Activated T-helper 1 cell treated with anti-CD3 and anti-CD28 coated beads, Interleukin-2, amount 50 U/mL, for 16 hours (primary cell): ENCODE data around the gene ZMYND10.

Source experiments
- DNase-seq, 2 donors: peaks; one replicate each; pipeline ENCODE4 v3.0.0-alpha.2; 2020; ENCODE audit warnings: low read depth in 1 of 2, low spot score in 1 of 2

ZMYND10 gene

DNA sequence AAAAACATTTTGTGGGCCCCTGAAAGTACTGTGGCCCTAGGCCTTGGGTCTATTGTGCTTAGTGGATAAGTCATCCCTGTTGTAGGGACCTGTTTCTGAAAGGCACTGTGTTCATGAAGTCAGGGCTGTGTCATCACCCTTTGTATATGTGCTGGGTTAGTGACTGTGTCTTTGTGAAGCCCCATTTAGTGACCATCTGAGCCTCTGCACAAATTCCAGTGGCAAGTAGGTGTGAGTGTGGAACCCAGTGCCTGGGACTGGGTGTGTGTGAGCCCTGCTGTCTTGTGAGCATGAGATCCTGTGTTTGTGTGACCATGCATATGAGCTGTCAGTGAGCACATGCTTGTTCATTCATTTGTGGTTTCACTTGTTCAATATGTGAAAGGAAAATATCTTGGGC lies 40.9 kb downstream of the ZMYND10 start:
- no peak for DNase-seq

- DNase-seq, result no peak
Measured at GRCh38 chr3:50303013-50303815, 42.3 kb downstream of the ZMYND10 start, which contains the start of gene HYAL1. Gene HYAL1, minus strand, starts transcription at chr3:50303574. Its CDS starts 618 bp downstream, at chr3:50302956.

GRCh38 chr3:50302095-50303012 lies 43.2 kb downstream of the ZMYND10 start:
- no peak for DNase-seq

DNA sequence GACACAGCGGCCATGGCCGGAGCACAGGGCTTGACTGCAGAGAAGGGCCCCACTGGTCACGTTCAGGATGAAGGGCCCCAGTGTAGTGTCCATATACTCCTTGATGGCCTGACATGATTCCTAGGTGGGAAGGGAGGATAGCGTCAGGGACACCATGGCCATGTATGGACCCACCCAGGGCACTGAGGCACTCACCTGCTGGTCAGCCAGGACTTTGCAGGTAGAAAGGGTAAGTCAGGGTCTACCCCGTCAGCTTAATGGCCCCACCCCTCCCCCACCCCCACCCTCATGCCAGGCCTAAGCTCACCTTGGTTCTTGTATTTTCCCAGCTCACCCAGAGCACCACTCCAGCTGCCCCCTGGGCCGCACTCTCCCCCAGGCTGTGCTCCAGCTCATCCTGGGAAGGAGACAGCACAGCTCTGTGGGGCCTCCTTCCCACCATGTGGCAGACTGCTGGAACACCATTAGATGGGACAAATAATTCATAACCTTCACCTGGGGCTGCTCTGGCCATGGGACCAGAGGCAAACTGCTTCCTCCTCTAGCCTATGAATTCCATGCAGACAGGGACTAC lies 44.8 kb downstream of the ZMYND10 start:
- DNase-seq, result no peak

GRCh38 chr3:50299929-50300680 lies 45.4 kb downstream of the ZMYND10 start:
- DNase-seq, result no peak

GRCh38 chr3:50299638-50299928 lies 45.9 kb downstream of the ZMYND10 start:
- DNase-seq, result no peak

DNA sequence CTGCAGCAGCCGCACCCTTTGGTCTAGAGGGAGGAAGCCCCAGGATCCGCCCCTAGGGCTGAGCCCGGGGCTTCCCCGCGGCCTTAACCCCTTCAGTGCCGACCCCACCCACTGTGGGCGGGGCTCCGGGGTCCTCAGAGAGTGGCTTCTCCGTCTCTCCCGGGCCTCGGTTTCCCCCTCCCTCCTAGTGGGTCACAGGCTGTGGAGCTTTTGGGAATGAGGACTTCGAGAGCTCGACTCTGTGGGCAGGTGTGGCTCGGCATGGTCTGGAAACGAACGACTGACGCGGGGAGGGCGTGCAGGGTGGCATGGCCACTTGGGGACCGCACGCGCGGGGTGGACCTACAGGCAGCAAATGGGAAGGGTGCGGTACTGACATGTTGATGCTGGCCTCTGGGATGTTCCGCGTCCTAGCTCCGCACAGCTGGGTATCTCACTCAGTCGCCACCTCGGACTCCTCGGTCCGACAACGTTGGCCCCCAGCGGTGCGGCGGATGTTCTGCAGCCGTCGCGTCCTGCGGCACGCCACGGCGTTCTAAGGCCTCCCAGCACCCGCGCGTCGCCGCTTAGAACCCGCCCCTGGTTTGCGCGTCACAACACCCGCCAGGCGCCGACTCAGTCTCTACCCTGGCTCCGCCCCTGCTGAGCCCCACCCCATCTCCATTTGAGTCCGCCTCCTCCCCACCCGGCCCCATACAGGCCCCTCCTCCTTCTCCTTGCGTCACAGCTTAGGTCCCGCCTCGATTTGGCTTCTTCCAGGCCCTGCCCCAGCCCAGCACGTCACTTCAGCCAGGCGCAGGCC lies 46.5 kb downstream of the ZMYND10 start, which contains the start of the genes HYAL3 and NAA80:
Gene HYAL3, minus strand, starts transcription at position 570 of the 802 bp plus-strand sequence. CDS start 3,803 bp downstream, outside the sequence.
Gene NAA80, minus strand, starts transcription at position 570 of the 802 bp plus-strand sequence. CDS start 1,942 bp downstream, outside the sequence.
- DNase-seq, result peak; percentile 97 to 98

DNA sequence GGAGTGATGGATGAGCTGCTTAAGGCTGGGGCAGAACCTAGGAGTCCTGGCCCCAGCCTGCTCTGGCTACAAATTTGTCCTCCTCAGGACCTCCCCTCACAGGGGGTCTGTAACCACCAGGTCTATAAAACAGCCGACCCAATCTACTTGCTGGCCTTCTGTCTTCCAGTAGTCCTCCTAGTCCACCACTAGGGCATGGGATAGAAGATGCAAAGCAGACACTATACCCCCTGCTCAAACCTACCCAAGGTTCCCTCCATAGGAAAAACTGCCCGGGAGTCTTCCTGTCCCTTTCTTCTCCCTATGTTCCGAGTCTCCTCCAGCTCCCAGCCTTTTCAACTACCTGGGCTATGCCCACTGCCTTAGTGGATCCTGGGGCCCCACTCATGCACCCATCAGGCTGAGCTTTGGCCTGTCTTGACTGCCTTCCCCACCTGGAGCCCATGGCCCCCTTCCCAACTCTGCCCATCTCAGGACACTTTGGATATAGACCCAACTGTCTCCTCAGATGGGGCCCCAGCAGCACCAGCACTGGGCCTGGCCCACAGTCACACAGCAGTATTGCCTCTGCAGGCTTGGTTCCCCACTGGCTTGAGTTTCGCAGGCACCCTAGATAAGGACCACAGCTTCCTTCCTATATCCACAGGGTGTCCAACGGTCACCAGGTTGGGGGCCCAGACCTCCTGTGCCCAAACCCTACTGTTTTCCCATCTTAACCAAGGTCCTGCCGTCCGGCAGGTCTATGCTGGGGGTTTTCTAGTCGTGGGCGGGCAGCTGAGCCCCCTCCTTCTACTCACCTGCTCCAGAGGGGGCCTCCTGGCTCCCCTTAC lies 47.4 kb downstream of the ZMYND10 start:
- DNase-seq, result no peak

- DNase-seq, result no peak
Measured at GRCh38 chr3:50297384-50297775, 48.2 kb downstream of the ZMYND10 start.

DNA sequence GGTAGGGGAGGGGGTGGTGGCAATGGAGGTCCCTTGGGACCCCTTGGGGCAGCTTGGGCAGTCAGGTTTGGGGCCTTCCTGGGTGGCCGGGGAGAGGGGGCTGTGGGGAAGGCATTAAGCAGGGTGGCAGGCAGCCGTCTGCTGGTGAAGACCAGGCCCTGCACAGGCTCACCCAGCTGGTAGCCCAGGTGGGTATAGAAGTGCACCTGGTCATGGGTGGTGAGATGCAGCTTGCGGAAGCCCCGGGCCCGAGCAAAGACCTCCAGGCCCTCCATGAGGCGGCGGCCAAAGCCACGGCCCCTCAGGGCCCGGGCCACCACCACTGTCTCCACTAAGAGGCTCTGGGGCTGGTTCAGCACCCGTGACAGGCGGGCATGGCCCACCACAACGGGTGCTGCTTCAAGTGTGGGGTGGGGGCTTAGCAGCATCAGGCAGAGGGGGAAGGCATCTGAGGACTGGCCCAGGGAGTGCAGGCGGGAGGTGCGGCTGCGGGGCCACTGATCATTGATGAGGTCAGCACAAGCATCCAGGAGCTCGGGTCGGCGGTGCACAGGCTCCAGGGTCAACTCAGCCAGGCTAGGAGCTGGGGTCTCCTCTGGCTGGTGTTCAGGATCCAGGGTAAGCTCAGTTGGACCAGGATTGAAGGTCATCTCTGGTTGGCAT lies 48.7 kb downstream of the ZMYND10 start:
- no peak for DNase-seq

DNA sequence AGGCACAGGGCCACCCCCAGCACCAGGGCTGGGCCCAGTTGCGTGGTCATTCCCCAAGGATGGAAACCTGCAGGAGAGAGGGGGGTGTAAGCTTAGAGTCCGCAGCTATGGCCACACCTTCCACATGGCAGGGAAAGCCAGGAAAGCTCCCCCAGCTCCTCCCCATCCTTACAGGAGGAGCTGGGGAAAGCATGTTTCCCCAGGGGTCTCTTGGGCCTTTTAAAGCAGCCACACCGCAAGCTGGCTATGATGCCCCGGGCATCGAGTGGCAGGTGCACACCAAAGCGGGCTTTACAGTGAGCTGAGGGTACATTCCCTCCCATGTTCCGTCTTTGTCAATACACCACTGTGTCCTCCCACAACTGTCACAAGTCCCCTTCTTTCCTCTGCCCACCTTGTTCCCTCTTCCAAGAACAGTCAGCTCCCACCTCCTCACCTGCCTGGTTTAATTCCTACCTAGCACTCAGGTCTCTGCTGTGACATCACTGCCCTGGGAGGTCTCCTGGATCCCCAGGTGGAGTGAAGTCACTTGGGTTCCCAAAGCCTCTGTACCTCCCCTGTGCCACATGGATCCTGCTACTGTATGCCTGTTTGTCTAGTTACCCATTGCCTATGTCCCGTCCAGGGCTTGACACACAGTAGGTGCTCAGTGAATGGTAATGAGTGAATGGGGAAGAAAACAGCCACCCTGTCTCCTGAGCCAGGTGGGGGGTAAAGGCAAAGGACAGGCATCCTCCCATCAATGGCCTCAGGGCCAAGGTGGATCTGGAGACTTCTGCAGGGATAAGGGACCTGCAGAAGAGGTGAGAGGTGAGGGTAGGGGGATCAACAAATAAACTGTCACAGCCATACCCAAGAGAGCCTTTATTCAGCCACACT lies 49.7 kb downstream of the ZMYND10 start:
- no peak for DNase-seq

GRCh38 chr3:50294492-50295403 lies 50.8 kb downstream of the ZMYND10 start:
- DNase-seq, result no peak

DNA sequence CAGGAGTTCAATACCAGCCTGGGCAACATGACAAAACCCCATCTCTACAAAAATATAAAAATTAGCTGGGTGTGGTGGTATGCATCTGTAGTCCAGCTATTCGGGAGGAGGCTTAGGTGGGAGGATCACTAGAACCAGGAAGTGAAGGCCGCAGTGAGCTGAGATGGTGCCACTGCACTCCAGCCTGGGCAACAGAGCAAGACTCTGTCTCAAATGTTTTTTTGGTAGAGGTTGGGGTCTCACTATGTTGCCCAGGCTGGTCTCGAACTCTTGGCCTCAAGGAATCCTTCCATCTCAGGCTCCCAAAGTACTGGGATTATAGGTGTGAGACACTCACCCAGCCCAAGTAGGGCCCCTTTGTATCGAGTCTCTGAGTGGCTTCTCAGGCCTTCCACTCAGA lies 51.4 kb downstream of the ZMYND10 start:
- DNase-seq, result no peak

- no peak for DNase-seq
Measured at GRCh38 chr3:50293079-50293801, 52.3 kb downstream of the ZMYND10 start.

DNA sequence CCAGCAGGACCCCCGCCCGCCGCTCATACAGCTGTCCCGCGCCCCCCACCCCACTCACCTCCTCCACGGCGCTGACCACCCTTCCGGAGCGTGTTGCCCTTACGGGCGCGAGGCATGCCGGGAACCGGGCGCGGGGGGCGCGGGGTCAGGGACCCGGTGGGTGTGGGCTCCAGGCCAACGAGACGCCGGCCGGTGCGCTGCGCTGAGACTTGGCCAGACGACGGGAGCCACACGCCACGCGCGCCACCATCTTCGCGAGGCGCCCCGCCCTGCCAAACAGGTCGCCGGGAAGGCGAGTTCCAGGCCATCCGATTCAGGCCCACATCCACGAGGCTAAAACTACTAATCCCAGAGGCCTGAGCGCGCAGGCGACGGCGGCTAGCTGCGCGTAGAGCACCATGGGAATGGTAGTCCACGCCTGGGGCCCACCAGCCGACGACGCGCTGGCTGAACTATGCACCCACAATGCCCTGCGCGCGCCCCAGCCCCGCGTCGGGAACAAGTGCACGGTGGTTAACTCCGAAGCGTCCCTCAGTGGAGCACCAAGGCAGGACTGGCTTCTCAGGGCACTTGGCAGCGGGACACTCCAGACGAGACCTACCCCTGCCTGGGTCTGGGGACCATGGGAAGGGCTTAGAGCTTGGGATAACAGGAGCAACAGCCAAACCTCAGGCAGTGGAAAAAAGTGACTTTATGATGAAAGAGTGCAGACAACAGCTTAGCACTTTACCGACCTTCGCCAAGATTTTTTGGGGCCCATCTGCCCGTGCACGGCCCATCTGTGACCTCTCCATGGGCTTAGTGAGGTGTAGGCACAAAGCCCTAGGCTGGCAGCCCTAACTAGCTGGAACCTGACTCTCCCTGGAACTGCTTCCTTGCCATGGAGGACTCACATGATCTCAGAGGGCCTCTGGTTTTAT lies 53.1 kb downstream of the ZMYND10 start, which contains the start of gene IFRD2:
Gene IFRD2, minus strand, starts transcription at position 271 of the 920 bp plus-strand sequence. Its CDS starts 155 bp downstream, at position 116.
- peak; percentile 90 to 93 for DNase-seq
